Kidney (tissue), 14 donors: ENCODE measurements around the gene SLC34A3. TPM values are rescaled to one million over a fixed set of nuclear protein-coding genes. Genes with fewer than 3 reads are reported as not detected.

Experiments
- DNase-seq, 5 donors: peaks; one replicate each; pipeline ENCODE4 v3.0.0-alpha.2; 2013 to 2020
- FAIRE-seq: peaks from 2 replicates; lab custom pipeline; 2012; peaks lifted over from hg19 to GRCh38; lab: Jason Lieb, UNC
- H3K27ac ChIP-seq, 2 donors: one replicate each; pipeline ENCODE4 v1.7.0; 2013; ENCODE audit warnings: low read depth in 2 of 2, low read length in 2 of 2, inconsistent platforms in 1 of 2
- H3K27me3 ChIP-seq: one replicate; pipeline ENCODE4 v1.7.1; 2013; ENCODE audit warnings: low read length, inconsistent platforms; ENCODE audit not compliant: control insufficient read depth, insufficient read depth
- H3K36me3 ChIP-seq, 3 donors: one replicate each; pipeline versions ENCODE4 v1.7.0 to v1.7.1; 2013; ENCODE audit warnings: low read length in 3 of 3, control low read depth in 1 of 3, inconsistent platforms in 1 of 3; ENCODE audit not compliant: insufficient read depth in 3 of 3, control insufficient read depth in 2 of 3
- H3K4me1 ChIP-seq, 3 donors: one replicate each; pipeline versions ENCODE4 v1.7.0 to v1.7.1; 2013; ENCODE audit warnings: low read length in 3 of 3, inconsistent platforms in 1 of 3, low read depth in 1 of 3; ENCODE audit not compliant: control insufficient read depth in 2 of 3, insufficient read depth in 2 of 3
- H3K4me3 ChIP-seq, 3 donors: one replicate each; pipeline versions ENCODE4 v1.7.0 to v1.8.1; 2013; ENCODE audit warnings: low read length in 3 of 3, control low read depth in 1 of 3, inconsistent platforms in 1 of 3
- H3K9ac ChIP-seq, 3 donors: one replicate each; pipeline versions ENCODE4 v1.7.0 to v1.7.1; 2013; ENCODE audit warnings: low read length in 3 of 3, control low read depth in 1 of 3, inconsistent platforms in 1 of 3
- H3K9me3 ChIP-seq, 3 donors: one replicate each; pipeline versions ENCODE4 v1.7.0 to v1.7.1; 2013; ENCODE audit warnings: low read length in 3 of 3, control low read depth in 1 of 3, inconsistent platforms in 1 of 3; ENCODE audit not compliant: control insufficient read depth in 2 of 3, insufficient read depth in 1 of 3
- CTCF ChIP-seq: IDR thresholded peaks from 3 replicates; pipeline ENCODE4 v1.5.1; 2012; ENCODE audit warnings: mild to moderate bottlenecking, moderate library complexity, borderline replicate concordance; ENCODE audit not compliant: insufficient read depth; ENCODE audit errors: extremely low read depth
- intact Hi-C: fragments of 100-400 bp; cut with DNase I; formaldehyde crosslinking; loops from one replicate; pipeline ENCODE4 v1.11.1; 2022
- polyA plus RNA-seq: library from polyadenylated mRNA; stranded (reverse); fragments of 350-450 nt; fragmentation: Illumina TruSeq; extraction: RNeasy Lipid Tissue Mini Kit (QIAGEN cat#74804); gene quantifications from one replicate; pipeline ENCODE4 v1.2.3, GENCODE V29; 2014; ENCODE audit warnings: low read depth, low replicate concordance; ENCODE audit not compliant: insufficient read depth
- total RNA-seq: library from RNA; stranded (reverse); fragmentation: NEBNext Ultra II Directional; extraction: Animal tissue kit (Norgen Biotek cat#: 25700); gene quantifications from one replicate; pipeline ENCODE4 v1.2.1, GENCODE V29; 2021
- donor health status: control.
- donor health status: control.
- donor health status: control.
- donor health status: control.
- donor health status: control.
- donor health status: DM: yes; HTN: yes; CAD: no.
- donor health status: Normal renal cell carcinoma (clear cell type).

Gene SLC34A3
- total and polyA plus RNA-seq, 2 donors from 2014 or later, result 0.13 to 36.0 TPM

- Histone ChIP-seq H3K36me3 (peaks cover 2 to 10% (median 4%) of the 10 kb centered on the region in 3 donors), H3K4me3 (no peak overlapping the region), H3K9me3 (no peaks in the 10 kb centered on the region), H3K9ac (no peak overlapping the region), H3K4me1 (peaks cover 0 to 10% (median 6%) of the 10 kb centered on the region in 3 donors), H3K27me3 (no peaks in the 10 kb centered on the region), H3K27ac (no peak overlapping the region)
- no peak for TF ChIP-seq CTCF
- peak in 1 of 5 donors; percentile 56 for DNase-seq
- no peak for FAIRE-seq
- intact Hi-C loops, result no loop called here
Measured at GRCh38 chr9:137264067-137264466, 33.4 kb downstream of the SLC34A3 start.

- no peak for FAIRE-seq
- peak in 1 of 5 donors; percentile 68 for DNase-seq
- Histone ChIP-seq H3K27me3 (no peaks in the 10 kb centered on the region), H3K36me3 (peaks cover 2 to 7% (median 4%) of the 10 kb centered on the region in 3 donors), H3K27ac (no peak overlapping the region), H3K9ac (no peak overlapping the region), H3K4me3 (no peak overlapping the region), H3K9me3 (no peaks in the 10 kb centered on the region), H3K4me1 (peaks cover 0 to 18% (median 13%) of the 10 kb centered on the region in 3 donors)
- no peak for TF ChIP-seq CTCF
- intact Hi-C loops, result no loop called here
Measured at GRCh38 chr9:137265496-137266161, 34.9 kb downstream of the SLC34A3 start.

GRCh38 chr9:137266162-137266527, 35.4 kb downstream of the SLC34A3 start:
- peaks cover 0 to 18% (median 13%) of the 10 kb centered on the region in 3 donors for H3K4me1 ChIP-seq
- H3K9ac ChIP-seq, result no peak overlapping the region
- DNase-seq (peak in 1 of 5 donors; percentile 66), FAIRE-seq (no peak)
- H3K9me3 ChIP-seq, result no peaks in the 10 kb centered on the region
- peaks cover 2 to 7% (median 4%) of the 10 kb centered on the region in 3 donors for H3K36me3 ChIP-seq
- no peak for TF ChIP-seq CTCF
- no peak overlapping the region for H3K4me3 ChIP-seq
- no peaks in the 10 kb centered on the region for H3K27me3 ChIP-seq
- intact Hi-C loops, result no loop called here
- H3K27ac ChIP-seq, result no peak overlapping the region
